ENCODE data around the gene POLE3. TPM values are rescaled to one million over a fixed set of nuclear protein-coding genes. Genes with fewer than 3 reads are reported as not detected.
"Not testable (repeated sequence)": the region's sequence is repeated elsewhere in the genome, so short reads cannot be mapped to it uniquely, and the experiment has no call there.

Gene POLE3
- total RNA-seq, 1 experiment from 2014 or later: 64.5 TPM

DNA sequence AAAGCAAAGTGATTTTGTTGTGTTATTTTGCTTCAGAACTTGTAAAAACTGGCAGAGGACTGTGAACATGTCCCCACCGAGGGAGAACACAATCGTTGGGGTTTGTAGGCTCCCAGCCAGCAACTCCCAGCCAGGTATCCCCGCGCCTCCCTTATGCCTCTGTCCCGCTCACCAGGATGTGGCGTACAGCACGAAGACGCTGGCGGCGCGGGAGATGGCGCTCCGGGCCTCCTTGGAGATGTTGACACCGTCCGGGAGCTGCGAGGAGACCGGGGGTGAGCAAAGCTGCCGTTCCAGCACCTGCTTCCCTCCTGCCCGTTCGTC lies 630 bp downstream of the POLE3 start:
- no TSS peak for BruUV-seq (replicated peaks)
- peak overlapping the region; percentile 89 for H3K27ac ChIP-seq
- peak overlapping the region; percentile 80 for H3K4me2 ChIP-seq
- H3K4me3 ChIP-seq: peak overlapping the region; percentile 76
- no peak for DNase-seq
- ChIA-PET POLR2A (ENCODE audit: unreplicated experiment) (interaction anchor here (0.7 to 1.1 kb wide), 7 partner anchors 9 to 494 kb away, joined by 3 to 6 read pairs (median 4); partner anchors contain the start of genes ALAD, FKBP15 and SLC31A1), CTCF (interaction anchor here (1.0 to 1.1 kb wide), 2 partner anchors 9 to 135 kb away, joined by 5 to 8 read pairs; partner anchors contain the start of gene ALAD)
- H3K27me3 ChIP-seq (ENCODE audit: insufficient read depth, low read depth): no peaks in the 10 kb centered on the region
- intact Hi-C loops (cut with micrococcal nuclease; ENCODE audit: unreplicated experiment): loop anchor here (1.0 to 5.0 kb wide), 4 partner anchors 70 to 298 kb away; partner anchors contain the start of genes CDC26, FKBP15, PRPF4 and SLC31A1
- TF ChIP-seq, protein P1, sequence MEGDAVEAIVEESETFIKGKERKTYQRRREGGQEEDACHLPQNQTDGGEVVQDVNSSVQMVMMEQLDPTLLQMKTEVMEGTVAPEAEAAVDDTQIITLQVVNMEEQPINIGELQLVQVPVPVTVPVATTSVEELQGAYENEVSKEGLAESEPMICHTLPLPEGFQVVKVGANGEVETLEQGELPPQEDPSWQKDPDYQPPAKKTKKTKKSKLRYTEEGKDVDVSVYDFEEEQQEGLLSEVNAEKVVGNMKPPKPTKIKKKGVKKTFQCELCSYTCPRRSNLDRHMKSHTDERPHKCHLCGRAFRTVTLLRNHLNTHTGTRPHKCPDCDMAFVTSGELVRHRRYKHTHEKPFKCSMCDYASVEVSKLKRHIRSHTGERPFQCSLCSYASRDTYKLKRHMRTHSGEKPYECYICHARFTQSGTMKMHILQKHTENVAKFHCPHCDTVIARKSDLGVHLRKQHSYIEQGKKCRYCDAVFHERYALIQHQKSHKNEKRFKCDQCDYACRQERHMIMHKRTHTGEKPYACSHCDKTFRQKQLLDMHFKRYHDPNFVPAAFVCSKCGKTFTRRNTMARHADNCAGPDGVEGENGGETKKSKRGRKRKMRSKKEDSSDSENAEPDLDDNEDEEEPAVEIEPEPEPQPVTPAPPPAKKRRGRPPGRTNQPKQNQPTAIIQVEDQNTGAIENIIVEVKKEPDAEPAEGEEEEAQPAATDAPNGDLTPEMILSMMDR (conservative IDR thresholded peaks at IDR 0.05): no peak
- no peak for TF ChIP-seq EZH2 (IDR thresholded peaks at IDR 0.05; ENCODE audit: low read depth)
- peaks cover 11% of the 10 kb centered on the region for H3K36me3 ChIP-seq (ENCODE audit: low read depth)
- H3K79me2 ChIP-seq (ENCODE audit: low read depth): peaks cover 21% of the 10 kb centered on the region
- no peaks in the 10 kb centered on the region for H3K9me2 ChIP-seq (ENCODE audit: insufficient read depth)
- peak overlapping the region; percentile 88 for H2AFZ ChIP-seq
- H3K9me3 ChIP-seq (ENCODE audit: insufficient read depth, low read depth): no peaks in the 10 kb centered on the region
- peaks cover 30% of the 10 kb centered on the region for H3F3A ChIP-seq (ENCODE audit: insufficient read depth, low read depth)
- H3K4me1 ChIP-seq (replicated peaks; ENCODE audit: insufficient read depth): peaks cover 18% of the 10 kb centered on the region
- no peaks in the 10 kb centered on the region for H4K20me1 ChIP-seq (ENCODE audit: insufficient read depth)

DNA sequence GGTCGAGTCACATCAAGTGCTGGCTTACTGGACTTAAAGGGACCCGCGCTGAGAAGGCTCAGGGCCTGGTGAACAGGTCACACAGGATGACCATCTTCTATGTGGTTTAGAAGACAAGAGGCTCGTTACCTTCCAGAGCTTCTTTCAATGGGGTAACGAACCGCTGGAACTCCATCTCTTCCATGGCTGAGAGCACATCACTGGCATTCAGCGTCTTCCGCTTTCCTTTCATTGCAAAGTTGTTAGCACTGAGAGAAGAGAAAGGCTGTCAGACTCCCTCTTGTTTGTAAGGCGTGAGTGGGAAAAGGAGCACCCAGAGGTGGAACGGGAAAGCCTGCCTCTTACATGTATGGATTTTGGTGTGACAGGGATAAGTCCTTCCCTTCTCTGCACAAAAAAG lies 994 bp downstream of the POLE3 start:
- Histone ChIP-seq H3K4me2 (peak overlapping the region; percentile 80), H3K36me3 (ENCODE audit: low read depth) (peaks cover 11% of the 10 kb centered on the region), H3K27ac (peak overlapping the region; percentile 89), H3F3A (ENCODE audit: insufficient read depth, low read depth) (peaks cover 30% of the 10 kb centered on the region), H4K20me1 (ENCODE audit: insufficient read depth) (no peaks in the 10 kb centered on the region), H3K9me2 (ENCODE audit: insufficient read depth) (no peaks in the 10 kb centered on the region), H3K9me3 (ENCODE audit: insufficient read depth, low read depth) (no peaks in the 10 kb centered on the region), H2AFZ (peak overlapping the region; percentile 88), H3K27me3 (ENCODE audit: insufficient read depth, low read depth) (no peaks in the 10 kb centered on the region), H3K4me3 (peak overlapping the region; percentile 76), H3K4me1 (replicated peaks; ENCODE audit: insufficient read depth) (peaks cover 18% of the 10 kb centered on the region), H3K79me2 (ENCODE audit: low read depth) (peaks cover 21% of the 10 kb centered on the region)
- ChIA-PET POLR2A (ENCODE audit: unreplicated experiment) (interaction anchor here (1.1 kb wide), 1 partner anchor 68 kb away, joined by 4 read pairs; no protein-coding TSS in a partner anchor), CTCF (interaction anchor here (0.6 to 1.1 kb wide), 3 partner anchors 8 to 135 kb away, joined by 3 to 8 read pairs (median 5); partner anchors contain the start of gene ALAD)
- TF ChIP-seq, protein P1 (conservative IDR thresholded peaks at IDR 0.05): no peak
- TF ChIP-seq EZH2 (IDR thresholded peaks at IDR 0.05; ENCODE audit: low read depth): no peak
- intact Hi-C loops (cut with micrococcal nuclease; ENCODE audit: unreplicated experiment): loop anchor here (5.0 kb wide), 1 partner anchor 297 kb away; no protein-coding TSS in a partner anchor
- DNase-seq: no peak
- TSS peak; percentile 79 for BruUV-seq (replicated peaks)

- H2AFZ ChIP-seq; H3K4me2 ChIP-seq; H3K27me3 ChIP-seq (ENCODE audit: insufficient read depth, low read depth); H3K9me2 ChIP-seq (ENCODE audit: insufficient read depth); BruUV-seq (replicated peaks); POLR2A ChIA-PET (ENCODE audit: unreplicated experiment); H4K20me1 ChIP-seq (ENCODE audit: insufficient read depth); H3K9me3 ChIP-seq (ENCODE audit: insufficient read depth, low read depth); H3K27ac ChIP-seq; H3K4me3 ChIP-seq: not testable (repeated sequence)
- intact Hi-C loops (cut with micrococcal nuclease; ENCODE audit: unreplicated experiment): loop anchor here (1.0 to 5.0 kb wide), 2 partner anchors 98 to 295 kb away; no protein-coding TSS in a partner anchor
- TF ChIP-seq, protein P1 (conservative IDR thresholded peaks at IDR 0.05): peak; percentile 90
- peaks cover 29% of the 10 kb centered on the region for H3F3A ChIP-seq (ENCODE audit: insufficient read depth, low read depth)
- CTCF ChIA-PET: interaction anchor here (0.7 kb wide), 2 partner anchors 31 to 268 kb away, joined by 3 read pairs; no protein-coding TSS in a partner anchor
- peaks cover 11% of the 10 kb centered on the region for H3K36me3 ChIP-seq (ENCODE audit: low read depth)
- peaks cover 21% of the 10 kb centered on the region for H3K79me2 ChIP-seq (ENCODE audit: low read depth)
- peaks cover 18% of the 10 kb centered on the region for H3K4me1 ChIP-seq (replicated peaks; ENCODE audit: insufficient read depth)
- peak; percentile 55 to 73 for DNase-seq
Measured at GRCh38 chr9:113406873-113407511, 3.5 kb downstream of the POLE3 start.

GRCh38 chr9:113406353-113406752 lies 4.1 kb downstream of the POLE3 start:
- BruUV-seq (replicated peaks); DNase-seq; H3K4me2 ChIP-seq; H3K27me3 ChIP-seq (ENCODE audit: insufficient read depth, low read depth); POLR2A ChIA-PET (ENCODE audit: unreplicated experiment); H3K9me3 ChIP-seq (ENCODE audit: insufficient read depth, low read depth); H3K9me2 ChIP-seq (ENCODE audit: insufficient read depth); H4K20me1 ChIP-seq (ENCODE audit: insufficient read depth); H3K4me3 ChIP-seq; H2AFZ ChIP-seq; H3K27ac ChIP-seq: not testable (repeated sequence)
- peaks cover 11% of the 10 kb centered on the region for H3K36me3 ChIP-seq (ENCODE audit: low read depth)
- CTCF ChIA-PET: interaction anchor here (0.7 kb wide), 3 partner anchors 30 to 268 kb away, joined by 3 to 4 read pairs (median 3); no protein-coding TSS in a partner anchor
- intact Hi-C loops (cut with micrococcal nuclease; ENCODE audit: unreplicated experiment): loop anchor here (5.0 kb wide), 1 partner anchor 294 kb away; no protein-coding TSS in a partner anchor
- H3K4me1 ChIP-seq (replicated peaks; ENCODE audit: insufficient read depth): peaks cover 19% of the 10 kb centered on the region
- peaks cover 21% of the 10 kb centered on the region for H3K79me2 ChIP-seq (ENCODE audit: low read depth)
- H3F3A ChIP-seq (ENCODE audit: insufficient read depth, low read depth): peaks cover 31% of the 10 kb centered on the region

Data from PC-9 (cell line).